Keratinocyte (primary cell): ENCODE data around the gene DHX57. TPM values are rescaled to one million over a fixed set of nuclear protein-coding genes. Genes with fewer than 3 reads are reported as not detected.

Source experiments
- DNase-seq: peaks from one replicate; pipeline ENCODE4 v3.0.0-alpha.2; 2011; ENCODE audit warnings: low read depth, missing footprints, low spot score
- FAIRE-seq: peaks from 2 replicates; lab custom pipeline; 2011; peaks lifted over from hg19 to GRCh38; lab: Jason Lieb, UNC
- H2AFZ ChIP-seq: 2 replicates; pipeline ENCODE4 v1.6.0; 2012; ENCODE audit warnings: low read length, control low read depth, inconsistent platforms; ENCODE audit not compliant: control insufficient read depth
- H3K27ac ChIP-seq: 2 replicates; pipeline ENCODE4 v1.5.1; 2011; ENCODE audit warnings: low read length; ENCODE audit not compliant: control insufficient read depth, insufficient read depth
- H3K27me3 ChIP-seq: 3 replicates; pipeline ENCODE4 v1.6.0; 2011; ENCODE audit warnings: low read length; ENCODE audit not compliant: control insufficient read depth, insufficient read depth; ENCODE audit errors: extremely low read depth
- H3K36me3 ChIP-seq, 2 experiments: 2 replicates in 1 of 2; 3 replicates in 1 of 2; pipeline ENCODE4 v1.5.1; 2011; ENCODE audit warnings: low read length in 2 of 2, mild to moderate bottlenecking in 1 of 2; ENCODE audit not compliant: control insufficient read depth in 2 of 2, insufficient read depth in 2 of 2; ENCODE audit errors: extremely low read depth in 1 of 2
- H3K4me1 ChIP-seq: 3 replicates; pipeline ENCODE4 v1.5.1; 2011; ENCODE audit warnings: low read length; ENCODE audit not compliant: control insufficient read depth, insufficient read depth; ENCODE audit errors: extremely low read depth
- H3K4me2 ChIP-seq: 3 replicates; pipeline ENCODE4 v1.6.0; 2011; ENCODE audit warnings: low read depth, low read length; ENCODE audit not compliant: control insufficient read depth, insufficient read depth; ENCODE audit errors: extremely low read depth
- H3K4me3 ChIP-seq, 3 experiments: fragments of 200-600 bp in 1 of 3; sonication (generic) in 1 of 3; 2 replicates in 2 of 3; 3 replicates in 1 of 3; pipeline ENCODE4 v1.5.1; 2011 to 2016; ENCODE audit warnings: low read length in 3 of 3, mild to moderate bottlenecking in 3 of 3, control low read depth in 2 of 3, inconsistent platforms in 1 of 3, low read depth in 1 of 3, mixed read lengths in 1 of 3, mixed run types in 1 of 3, moderate library complexity in 1 of 3; ENCODE audit not compliant: control insufficient read depth in 2 of 3, insufficient read depth in 2 of 3; ENCODE audit errors: extremely low read depth in 1 of 3
- H3K79me2 ChIP-seq: 2 replicates; pipeline ENCODE4 v1.6.0; 2012; ENCODE audit warnings: low read length; ENCODE audit not compliant: control insufficient read depth, insufficient read depth
- H3K9ac ChIP-seq: 3 replicates; pipeline ENCODE4 v1.6.0; 2011; ENCODE audit warnings: low read length; ENCODE audit not compliant: control insufficient read depth, insufficient read depth; ENCODE audit errors: extremely low read depth
- H3K9me1 ChIP-seq: 3 replicates; pipeline ENCODE4 v1.6.0; 2011; ENCODE audit warnings: low read length; ENCODE audit not compliant: control insufficient read depth, insufficient read depth; ENCODE audit errors: extremely low read depth
- H3K9me3 ChIP-seq: 2 replicates; pipeline ENCODE4 v1.5.1; 2012; ENCODE audit warnings: low read depth, low read length; ENCODE audit not compliant: control insufficient read depth
- H4K20me1 ChIP-seq: 3 replicates; pipeline ENCODE4 v1.6.0; 2011; ENCODE audit warnings: low read length; ENCODE audit not compliant: control insufficient read depth, insufficient read depth; ENCODE audit errors: extremely low read depth
- EZH2 ChIP-seq: IDR thresholded peaks from one replicate; pipeline ENCODE4 v1.6.1; 2012; ENCODE audit warnings: inconsistent platforms, mild to moderate bottlenecking, low read length, moderate library complexity
- dilution Hi-C: fragments of 300-500 bp; cut with MboI; formaldehyde crosslinking; loops from one replicate; pipeline ENCODE4 v1.7.0; 2020; ENCODE audit warnings: low sequenced_read_pairs; ENCODE audit not compliant: extremely low pct_ligation_motif_present
- polyA plus RNA-seq, 5 experiments: library from polyadenylated mRNA; depleted of rRNA in 3 of 5; stranded (reverse) in 3 of 5; stranded (forward) in 1 of 5; unstranded in 1 of 5; fragments of >200 nt; gene quantifications; 1 replicate in 1 of 5; 2 replicates in 3 of 5; 3 replicates in 1 of 5; pipeline versions ENCODE4 v1.2.1 to v1.2.3, GENCODE V29; 2011 to 2012; ENCODE audit warnings: missing spikeins in 2 of 5, low read depth in 1 of 5, low replicate concordance in 1 of 5
- TF ChIP-seq, protein P1 (sequence below), 3 experiments: IDR thresholded peaks in 1 of 3; conservative IDR thresholded peaks in 1 of 3; optimal IDR thresholded peaks in 1 of 3; 2 replicates in 2 of 3; 3 replicates in 1 of 3; pipeline versions ENCODE3 to v1.5.1; 2011; ENCODE audit warnings: low read length in 3 of 3, mild to moderate bottlenecking in 3 of 3, moderate library complexity in 2 of 3, control low read depth in 1 of 3, inconsistent platforms in 1 of 3; ENCODE audit not compliant: insufficient read depth in 2 of 3; ENCODE audit errors: extremely low read depth in 1 of 3

The DHX57 gene
- polyA plus RNA-seq, 1 donor (not counting 4 experiments of a cell fraction or from before 2014, with no cell fraction given): 19.0 TPM

DNA sequence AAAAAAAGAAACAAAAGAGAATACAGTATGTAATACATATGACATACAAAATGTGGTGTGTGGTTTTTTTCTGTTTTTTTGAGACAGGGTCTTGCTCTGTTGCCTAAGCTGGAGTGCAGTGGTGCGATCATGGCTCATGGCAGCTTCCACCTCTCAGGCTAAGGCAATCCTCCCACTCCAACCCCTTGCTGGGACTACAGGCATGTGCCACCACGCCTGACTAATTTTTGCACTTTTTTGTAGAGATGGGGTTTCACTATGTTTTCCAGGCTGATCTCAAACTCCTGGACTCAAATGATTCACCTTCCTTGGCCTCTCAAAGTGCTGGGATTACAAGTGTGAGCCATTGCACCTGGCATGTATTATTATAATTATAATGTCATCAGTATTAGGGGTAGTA, 38.9 kb downstream of the DHX57 start:
- no peak for DNase-seq

DNA sequence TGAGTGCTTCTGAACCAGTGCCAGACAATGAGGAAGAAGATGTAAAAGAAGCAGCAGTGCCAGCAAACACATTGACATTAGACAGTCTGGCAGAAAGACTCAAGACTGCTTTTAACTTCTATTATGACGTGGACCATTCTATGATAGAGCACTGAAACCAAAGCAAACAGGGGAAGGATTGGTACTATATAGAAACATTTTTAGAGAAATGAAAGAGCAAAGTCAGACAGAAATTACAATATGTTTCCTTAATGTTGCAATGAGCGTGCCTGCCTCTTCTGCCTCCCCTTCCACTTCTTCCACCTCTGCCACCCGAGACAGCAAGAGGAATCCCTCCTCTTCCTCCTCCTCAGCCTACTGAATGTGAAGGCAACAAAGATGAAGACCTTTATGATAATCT, 39.7 kb downstream of the DHX57 start:
- no peak overlapping the region for H3K4me2 ChIP-seq
- dilution Hi-C loops: no loop called here
- H3K4me3 ChIP-seq: no peak overlapping the region
- no peaks in the 10 kb centered on the region for H3K9me1 ChIP-seq
- DNase-seq: no peak
- H3K27me3 ChIP-seq: no peaks in the 10 kb centered on the region
- H4K20me1 ChIP-seq: no peaks in the 10 kb centered on the region
- FAIRE-seq: no peak
- peaks cover 4 to 10% of the 10 kb centered on the region in 2 experiments for H3K36me3 ChIP-seq
- H3K9ac ChIP-seq: no peak overlapping the region
- TF ChIP-seq, protein P1, sequence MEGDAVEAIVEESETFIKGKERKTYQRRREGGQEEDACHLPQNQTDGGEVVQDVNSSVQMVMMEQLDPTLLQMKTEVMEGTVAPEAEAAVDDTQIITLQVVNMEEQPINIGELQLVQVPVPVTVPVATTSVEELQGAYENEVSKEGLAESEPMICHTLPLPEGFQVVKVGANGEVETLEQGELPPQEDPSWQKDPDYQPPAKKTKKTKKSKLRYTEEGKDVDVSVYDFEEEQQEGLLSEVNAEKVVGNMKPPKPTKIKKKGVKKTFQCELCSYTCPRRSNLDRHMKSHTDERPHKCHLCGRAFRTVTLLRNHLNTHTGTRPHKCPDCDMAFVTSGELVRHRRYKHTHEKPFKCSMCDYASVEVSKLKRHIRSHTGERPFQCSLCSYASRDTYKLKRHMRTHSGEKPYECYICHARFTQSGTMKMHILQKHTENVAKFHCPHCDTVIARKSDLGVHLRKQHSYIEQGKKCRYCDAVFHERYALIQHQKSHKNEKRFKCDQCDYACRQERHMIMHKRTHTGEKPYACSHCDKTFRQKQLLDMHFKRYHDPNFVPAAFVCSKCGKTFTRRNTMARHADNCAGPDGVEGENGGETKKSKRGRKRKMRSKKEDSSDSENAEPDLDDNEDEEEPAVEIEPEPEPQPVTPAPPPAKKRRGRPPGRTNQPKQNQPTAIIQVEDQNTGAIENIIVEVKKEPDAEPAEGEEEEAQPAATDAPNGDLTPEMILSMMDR (optimal IDR thresholded peaks at IDR 0.05 in 1 of 3, IDR thresholded peaks at IDR 0.05 in 1 of 3, conservative IDR thresholded peaks at IDR 0.05 in 1 of 3; ENCODE audit: extremely low read depth in 1 of 3, insufficient read depth in 2 of 3, low read length in 3 of 3): no peak
- TF ChIP-seq EZH2: no peak
- no peaks in the 10 kb centered on the region for H3K79me2 ChIP-seq
- H3K27ac ChIP-seq: no peak overlapping the region
- no peaks in the 10 kb centered on the region for H3K9me3 ChIP-seq
- H2AFZ ChIP-seq: no peak overlapping the region
- H3K4me1 ChIP-seq: no peaks in the 10 kb centered on the region

More for the DNA sequence above, 38.9 kb downstream of the DHX57 start:
- no peak overlapping the region for H3K27ac ChIP-seq
- H4K20me1 ChIP-seq: no peaks in the 10 kb centered on the region
- no peaks in the 10 kb centered on the region for H3K9me3 ChIP-seq
- H3K9ac ChIP-seq: no peak overlapping the region
- H2AFZ ChIP-seq: no peak overlapping the region
- peaks cover 4 to 10% of the 10 kb centered on the region in 2 experiments for H3K36me3 ChIP-seq
- dilution Hi-C loops: no loop called here
- no peak for TF ChIP-seq EZH2
- TF ChIP-seq, protein P1 (optimal IDR thresholded peaks at IDR 0.05 in 1 of 3, IDR thresholded peaks at IDR 0.05 in 1 of 3, conservative IDR thresholded peaks at IDR 0.05 in 1 of 3; ENCODE audit: extremely low read depth in 1 of 3, insufficient read depth in 2 of 3, low read length in 3 of 3): no peak
- no peak for FAIRE-seq
- H3K4me1 ChIP-seq: no peaks in the 10 kb centered on the region
- no peak overlapping the region for H3K4me3 ChIP-seq
- H3K79me2 ChIP-seq: no peaks in the 10 kb centered on the region
- H3K4me2 ChIP-seq: no peak overlapping the region
- H3K9me1 ChIP-seq: no peaks in the 10 kb centered on the region
- no peaks in the 10 kb centered on the region for H3K27me3 ChIP-seq
